ENCODE results near the gene TMEM81. TPM values are rescaled to one million over a fixed set of nuclear protein-coding genes. Genes with fewer than 3 reads are reported as not detected.

Gene TMEM81
- total and polyA plus RNA-seq, 10 of the 15 experiments (the other 5 are each of a cell fraction or from before 2014, with no cell fraction given): 0.62 to 2.2 (median 1.1) TPM

GRCh38 chr1:205053296-205053695 lies 31.0 kb downstream of the TMEM81 start:
- Histone ChIP-seq H3K27ac (ENCODE audit: control insufficient read depth, insufficient read depth) (no peak overlapping the region), H4K20me1 (ENCODE audit: control insufficient read depth, insufficient read depth) (no peaks in the 10 kb centered on the region), H3K4me2 (ENCODE audit: control insufficient read depth, insufficient read depth) (no peak overlapping the region), H3K4me1 (ENCODE audit: control insufficient read depth, insufficient read depth, low read length) (no peaks in the 10 kb centered on the region), H3K9ac (ENCODE audit: control insufficient read depth, insufficient read depth, low read length) (no peak overlapping the region), H3K79me2 (ENCODE audit: control insufficient read depth, insufficient read depth, low read length) (no peaks in the 10 kb centered on the region), H3K9me3 (replicated peaks; ENCODE audit: control insufficient read depth, insufficient read depth, low read length) (no peaks in the 10 kb centered on the region), H2AFZ (ENCODE audit: control insufficient read depth, low read depth, low read length) (no peak overlapping the region), H3K36me3 (ENCODE audit: control insufficient read depth in 2 of 2, insufficient read depth in 2 of 2, low read length in 1 of 2) (no peaks in the 10 kb centered on the region), H3K27me3 (replicated peaks in 1 of 2; ENCODE audit: control insufficient read depth in 2 of 2, insufficient read depth in 2 of 2, low read length in 1 of 2) (no peaks in the 10 kb centered on the region; a peak in 2 of 4 replicates), H3K4me3 (no peak overlapping the region)
- in situ Hi-C loops (cut with MboI) (no loop called here), intact Hi-C loops (cut with micrococcal nuclease; ENCODE audit: unreplicated experiment) (no loop called here)
- ChIA-PET POLR2A (interaction anchor here (0.5 kb wide), 1 partner anchor 231 kb away, joined by 3 read pairs; no protein-coding TSS in a partner anchor), CTCF (interaction anchor here (1.1 to 5.5 kb wide), 2 partner anchors 8 to 22 kb away, joined by 3 to 35 read pairs; no protein-coding TSS in a partner anchor), RAD21 (ENCODE audit: unreplicated experiment) (no interaction called here), SMC1A (ENCODE audit: uncharacterized antibody, unreplicated experiment) (interaction anchor here (0.8 kb wide), 1 partner anchor 8 kb away, joined by 3 read pairs; no protein-coding TSS in a partner anchor)
- no peak for DNase-seq (ENCODE audit: low read depth, low spot score)
- no TSS peak for BruUV-seq (replicated peaks)
- TF ChIP-seq SMAD5 (IDR thresholded peaks at IDR 0.05; ENCODE audit: low read depth) (no peak), ZBED1 (IDR thresholded peaks at IDR 0.05; ENCODE audit: borderline replicate concordance) (no peak), HCFC1 (IDR thresholded peaks at IDR 0.05; ENCODE audit: low read length) (no peak), NFIC (IDR thresholded peaks at IDR 0.05; ENCODE audit: low read depth, low read length) (no peak), FOXK2 (IDR thresholded peaks at IDR 0.05) (no peak), SMC3 (IDR thresholded peaks at IDR 0.05; ENCODE audit: borderline replicate concordance, low read length) (no peak)
- 14% methylated on average over 5 of the region's 5 CpGs for WGBS (ENCODE audit: insufficient coverage, insufficient replicate concordance, low lambda C conversion rate, missing lambda C conversion rate)
- no peak for FAIRE-seq
- ATAC-seq: no peak

GRCh38 chr1:205052690-205053089 lies 31.6 kb downstream of the TMEM81 start:
- 18% methylated on average over 11 of the region's 11 CpGs for WGBS (ENCODE audit: insufficient coverage, insufficient replicate concordance, low lambda C conversion rate, missing lambda C conversion rate)
- Histone ChIP-seq H4K20me1 (ENCODE audit: control insufficient read depth, insufficient read depth) (no peaks in the 10 kb centered on the region), H3K9me3 (replicated peaks; ENCODE audit: control insufficient read depth, insufficient read depth, low read length) (no peaks in the 10 kb centered on the region), H3K27ac (ENCODE audit: control insufficient read depth, insufficient read depth) (no peak overlapping the region), H3K4me1 (ENCODE audit: control insufficient read depth, insufficient read depth, low read length) (no peaks in the 10 kb centered on the region), H3K79me2 (ENCODE audit: control insufficient read depth, insufficient read depth, low read length) (no peaks in the 10 kb centered on the region), H3K4me3 (no peak overlapping the region), H2AFZ (ENCODE audit: control insufficient read depth, low read depth, low read length) (no peak overlapping the region), H3K4me2 (ENCODE audit: control insufficient read depth, insufficient read depth) (no peak overlapping the region), H3K36me3 (ENCODE audit: control insufficient read depth in 2 of 2, insufficient read depth in 2 of 2, low read length in 1 of 2) (no peaks in the 10 kb centered on the region), H3K9ac (ENCODE audit: control insufficient read depth, insufficient read depth, low read length) (no peak overlapping the region), H3K27me3 (replicated peaks in 1 of 2; ENCODE audit: control insufficient read depth in 2 of 2, insufficient read depth in 2 of 2, low read length in 1 of 2) (no peaks in the 10 kb centered on the region; a peak in 2 of 4 replicates)
- DNase-seq (ENCODE audit: low read depth, low spot score) (no peak), ATAC-seq (no peak), FAIRE-seq (no peak)
- POLR2A ChIA-PET: no interaction called here
- RAD21 ChIA-PET (ENCODE audit: unreplicated experiment): no interaction called here
- no TSS peak for BruUV-seq (replicated peaks)
- CTCF ChIA-PET: interaction anchor here (1.1 to 5.5 kb wide), 3 partner anchors 9 to 89 kb away, joined by 3 to 35 read pairs (median 4); no protein-coding TSS in a partner anchor
- intact Hi-C loops (cut with micrococcal nuclease; ENCODE audit: unreplicated experiment): no loop called here
- SMC1A ChIA-PET (ENCODE audit: uncharacterized antibody, unreplicated experiment): interaction anchor here (0.8 to 1.2 kb wide), 2 partner anchors 9 to 63 kb away, joined by 3 read pairs; no protein-coding TSS in a partner anchor
- in situ Hi-C loops (cut with MboI): no loop called here
- TF ChIP-seq PAX8 (IDR thresholded peaks at IDR 0.05): no peak
- TF ChIP-seq BRCA1 (IDR thresholded peaks at IDR 0.05; ENCODE audit: low read depth, low read length): no peak
- no peak for TF ChIP-seq RCOR1 (conservative IDR thresholded peaks at IDR 0.05; ENCODE audit: low read depth, low read length)
- no peak for TF ChIP-seq TCF12 (IDR thresholded peaks at IDR 0.05; ENCODE audit: low read depth, low read length)
- TF ChIP-seq MLLT1 (IDR thresholded peaks at IDR 0.05): no peak
- TF ChIP-seq EGR1 (IDR thresholded peaks at IDR 0.05; ENCODE audit: borderline replicate concordance in 1 of 2, low read depth in 2 of 2, low read length in 2 of 2): no peak
- TF ChIP-seq ELK1 (IDR thresholded peaks at IDR 0.05; ENCODE audit: low read depth, low read length): no peak
- TF ChIP-seq BCLAF1 (IDR thresholded peaks at IDR 0.05): no peak

All from GM12878 (cell line).